IPS-18c (cell line): ENCODE results near the gene TEX36.
"Not testable (repeated sequence)": the region's sequence is repeated elsewhere in the genome, so short reads cannot be mapped to it uniquely, and the experiment has no call there.

ENCODE experiments used
- H3K4me3 ChIP-seq: 2 replicates; pipeline ENCODE4 v1.7.0; 2013; ENCODE audit warnings: low read depth, mild to moderate bottlenecking, low read length, moderate library complexity; ENCODE audit not compliant: insufficient read depth
- H3K9me3 ChIP-seq: one replicate; pipeline ENCODE4 v1.6.1; 2013; ENCODE audit warnings: mild to moderate bottlenecking, low read length, moderate library complexity; ENCODE audit not compliant: control insufficient read depth, insufficient read depth

TEX36 gene

GRCh38 chr10:125683063-125683462, at the start of gene TEX36:
TSS of gene TEX36 (minus strand) at chr10:125683163. CDS start at chr10:125682989, 174 bp downstream.
- H3K4me3 ChIP-seq, result no peak within 1 kb of the TSS

GRCh38 chr10:125727436-125727835, 44.5 kb upstream of the TEX36 start:
- Histone ChIP-seq H3K4me3 (no peak overlapping the region), H3K9me3 (no peaks in the 10 kb centered on the region)

More at GRCh38 chr10:125683063-125683462, at the start of gene TEX36:
- peaks cover 2% of the 10 kb centered on the region for H3K9me3 ChIP-seq

GRCh38 chr10:125726914-125727313, 44.0 kb upstream of the TEX36 start:
- Histone ChIP-seq H3K9me3 (no peaks in the 10 kb centered on the region), H3K4me3 (no peak overlapping the region)

- Histone ChIP-seq H3K4me3 (no peak overlapping the region), H3K9me3 (no peaks in the 10 kb centered on the region)
These were observed 39.8 kb upstream of the TEX36 start for GRCh38 chr10:125722811-125723210.

GRCh38 chr10:125721035-125721434, 38.1 kb upstream of the TEX36 start:
- Histone ChIP-seq H3K9me3 (no peaks in the 10 kb centered on the region), H3K4me3 (no peak overlapping the region)

GRCh38 chr10:125720002-125720382, 37.0 kb upstream of the TEX36 start:
- Histone ChIP-seq H3K9me3 (no peaks in the 10 kb centered on the region), H3K4me3 (peak overlapping the region; percentile 97)

- no peaks in the 10 kb centered on the region for H3K9me3 ChIP-seq
- H3K4me3 ChIP-seq, result peak within 1 kb of the TSS; percentile 97
These were observed 36.4 kb upstream of the TEX36 start, which contains the start of gene EDRF1 for GRCh38 chr10:125719173-125720001. TSS of gene EDRF1 (plus strand) at chr10:125719709. CDS start at chr10:125719808, 99 bp downstream.

GRCh38 chr10:125714728-125715127, 31.8 kb upstream of the TEX36 start:
- not testable (repeated sequence) for H3K4me3 ChIP-seq, H3K9me3 ChIP-seq

GRCh38 chr10:125711110-125711750, 28.3 kb upstream of the TEX36 start:
- no peak overlapping the region for H3K4me3 ChIP-seq
- H3K9me3 ChIP-seq, result peaks cover 3% of the 10 kb centered on the region

GRCh38 chr10:125709553-125710474, 26.9 kb upstream of the TEX36 start:
- H3K9me3 ChIP-seq, result peaks cover 3% of the 10 kb centered on the region
- H3K4me3 ChIP-seq, result no peak overlapping the region

- no peak overlapping the region for H3K4me3 ChIP-seq
- H3K9me3 ChIP-seq, result peaks cover 3% of the 10 kb centered on the region
These were observed 26.1 kb upstream of the TEX36 start for GRCh38 chr10:125708971-125709503.

GRCh38 chr10:125707541-125708468, 24.8 kb upstream of the TEX36 start:
- Histone ChIP-seq H3K9me3 (peaks cover 3% of the 10 kb centered on the region), H3K4me3 (no peak overlapping the region)

GRCh38 chr10:125700355-125700911, 17.5 kb upstream of the TEX36 start:
- no peaks in the 10 kb centered on the region for H3K9me3 ChIP-seq
- no peak overlapping the region for H3K4me3 ChIP-seq

GRCh38 chr10:125699562-125700143, 16.7 kb upstream of the TEX36 start:
- no peaks in the 10 kb centered on the region for H3K9me3 ChIP-seq
- no peak overlapping the region for H3K4me3 ChIP-seq

GRCh38 chr10:125698481-125698998, 15.6 kb upstream of the TEX36 start:
- no peak overlapping the region for H3K4me3 ChIP-seq
- H3K9me3 ChIP-seq, result no peaks in the 10 kb centered on the region
